RWPE2 (cell line): Measurements from ENCODE around the gene ZHX3.
A peak's percentile ranks its signal among the peaks of the same experiment; 100 is the strongest.

Source experiments
- ATAC-seq: fragments of 200-7000 bp; cut with Tn5 transposase; 3 replicates; pipeline ENCODE4 v1.9.1; 2021; ENCODE audit warnings: low read depth
- DNase-seq: peaks from one replicate; pipeline ENCODE4 v3.0.0-alpha.2; 2020; ENCODE audit warnings: low spot score
- H3K27ac ChIP-seq: fragments of 450-650 bp; 2 replicates; pipeline ENCODE4 v1.5.1; 2017; ENCODE audit warnings: mild to moderate bottlenecking; ENCODE audit not compliant: poor library complexity, severe bottlenecking
- H3K27me3 ChIP-seq: fragments of 250-450 bp; sonication (Bioruptor Pico); 2 replicates; pipeline ENCODE4 v1.5.1; 2021; ENCODE audit warnings: mild to moderate bottlenecking, moderate library complexity; ENCODE audit not compliant: insufficient read depth, poor library complexity, severe bottlenecking
- H3K36me3 ChIP-seq: fragments of 250-450 bp; sonication (Bioruptor Pico); 2 replicates; pipeline ENCODE4 v1.5.1; 2020; ENCODE audit warnings: low read depth, mild to moderate bottlenecking, moderate library complexity
- H3K4me1 ChIP-seq: fragments of 250-450 bp; sonication (Bioruptor Pico); 2 replicates; pipeline ENCODE4 v1.5.1; 2021; ENCODE audit warnings: mild to moderate bottlenecking, moderate library complexity; ENCODE audit not compliant: insufficient read depth, poor library complexity, severe bottlenecking
- H3K4me3 ChIP-seq: fragments of 250-450 bp; sonication (Bioruptor Pico); 2 replicates; pipeline ENCODE4 v1.5.1; 2021; ENCODE audit warnings: mild to moderate bottlenecking, moderate library complexity; ENCODE audit not compliant: severe bottlenecking
- H3K9me3 ChIP-seq: fragments of 250-450 bp; sonication (Bioruptor Pico); 2 replicates; pipeline ENCODE4 v1.5.1; 2021; ENCODE audit warnings: mild to moderate bottlenecking, moderate library complexity; ENCODE audit not compliant: severe bottlenecking
- CTCF ChIP-seq: fragments of 450-650 bp; IDR thresholded peaks from one replicate; pipeline ENCODE4 v1.5.1; 2017; ENCODE audit warnings: mild to moderate bottlenecking, moderate library complexity; ENCODE audit not compliant: poor library complexity, severe bottlenecking

Gene ZHX3

GRCh38 chr20:41327178-41327577 is 9.6 kb upstream of the ZHX3 start:
- no peak for TF ChIP-seq CTCF
- H3K4me1 ChIP-seq = peaks cover 20% of the 10 kb centered on the region
- no peak for ATAC-seq
- no peak for DNase-seq
- H3K27me3 ChIP-seq = no peaks in the 10 kb centered on the region
- no peaks in the 10 kb centered on the region for H3K9me3 ChIP-seq
- H3K4me3 ChIP-seq = no peak overlapping the region
- peak overlapping the region; percentile 92 for H3K27ac ChIP-seq
- H3K36me3 ChIP-seq = no peaks in the 10 kb centered on the region

GRCh38 chr20:41320976-41321375 is 3.4 kb upstream of the ZHX3 start:
- peaks cover 22% of the 10 kb centered on the region for H3K4me1 ChIP-seq
- H3K27me3 ChIP-seq = no peaks in the 10 kb centered on the region
- no peak for TF ChIP-seq CTCF
- no peaks in the 10 kb centered on the region for H3K9me3 ChIP-seq
- no peak overlapping the region for H3K4me3 ChIP-seq
- peak overlapping the region; percentile 43 for H3K27ac ChIP-seq
- DNase-seq (no peak), ATAC-seq (no peak)
- no peaks in the 10 kb centered on the region for H3K36me3 ChIP-seq

- no peak for ATAC-seq
- Histone ChIP-seq H3K36me3 (no peaks in the 10 kb centered on the region), H3K27me3 (no peaks in the 10 kb centered on the region), H3K4me3 (no peak overlapping the region), H3K27ac (no peak overlapping the region), H3K4me1 (peaks cover 27% of the 10 kb centered on the region), H3K9me3 (no peaks in the 10 kb centered on the region)
- no peak for TF ChIP-seq CTCF
- DNase-seq = no peak
Measured at GRCh38 chr20:41320441-41320840, 2.9 kb upstream of the ZHX3 start.

- DNase-seq (no peak), ATAC-seq (no peak)
- Histone ChIP-seq H3K27me3 (no peaks in the 10 kb centered on the region), H3K27ac (peak overlapping the region; percentile 94), H3K9me3 (no peaks in the 10 kb centered on the region), H3K4me1 (peaks cover 34% of the 10 kb centered on the region), H3K36me3 (no peaks in the 10 kb centered on the region), H3K4me3 (peak overlapping the region; percentile 79)
- TF ChIP-seq CTCF = no peak
Measured at GRCh38 chr20:41318271-41318649, 729 bp upstream of the ZHX3 start.

GRCh38 chr20:41316602-41317545 is 657 bp downstream of the ZHX3 start:
- ATAC-seq = peak; percentile 74
- H3K27ac ChIP-seq = peak overlapping the region; percentile 94
- no peak for TF ChIP-seq CTCF

More at GRCh38 chr20:41316602-41317545, 657 bp downstream of the ZHX3 start:
- DNase-seq = peak; percentile 94
- peaks cover 28% of the 10 kb centered on the region for H3K4me1 ChIP-seq
- H3K4me3 ChIP-seq = peak overlapping the region; percentile 79
- no peaks in the 10 kb centered on the region for H3K27me3 ChIP-seq
- peaks cover 5% of the 10 kb centered on the region; the same call in 1 of the 2 replicates for H3K36me3 ChIP-seq
- H3K9me3 ChIP-seq = no peaks in the 10 kb centered on the region
